HEK293 (cell line): ENCODE results near the gene DIS3L2.
A peak's percentile ranks its signal among the peaks of the same experiment; 100 is the strongest.

Source experiments
- GLI2 ChIP-seq: fragments of 450-650 bp; formaldehyde crosslinking; IDR thresholded peaks from 2 replicates; pipeline ENCODE4; 2017; ENCODE audit warnings: missing biosample characterization, missing genetic modification characterization, low read depth, borderline replicate concordance
- IKZF3 ChIP-seq: fragments of 450-650 bp; IDR thresholded peaks from 2 replicates; pipeline ENCODE4 v1.5.0; 2018; ENCODE audit warnings: missing biosample characterization, mild to moderate bottlenecking, missing genetic modification characterization, moderate library complexity
- KLF1 ChIP-seq: fragments of 450-650 bp; formaldehyde crosslinking; IDR thresholded peaks from 2 replicates; pipeline ENCODE4 v1.5.1; 2016; ENCODE audit warnings: missing biosample characterization, missing genetic modification characterization
- MYNN ChIP-seq: fragments of 450-650 bp; formaldehyde crosslinking; IDR thresholded peaks from 2 replicates; pipeline ENCODE4 v1.5.1; 2016; ENCODE audit warnings: missing biosample characterization, missing genetic modification characterization, borderline replicate concordance
- SCRT1 ChIP-seq: fragments of 450-650 bp; formaldehyde crosslinking; IDR thresholded peaks from 2 replicates; pipeline ENCODE4 v1.5.1; 2016; ENCODE audit warnings: missing biosample characterization, missing genetic modification characterization, borderline replicate concordance
- WT1 ChIP-seq: fragments of 450-650 bp; formaldehyde crosslinking; IDR thresholded peaks from 2 replicates; pipeline ENCODE4 v1.5.1; 2016; ENCODE audit warnings: missing biosample characterization, missing genetic modification characterization
- ZBTB1 ChIP-seq: fragments of 450-650 bp; formaldehyde crosslinking; IDR thresholded peaks from 2 replicates; pipeline ENCODE4 v1.5.1; 2016; ENCODE audit warnings: missing biosample characterization, missing genetic modification characterization
- ZBTB17 ChIP-seq: fragments of 450-650 bp; formaldehyde crosslinking; IDR thresholded peaks from 2 replicates; pipeline ENCODE4 v1.5.1; 2016; ENCODE audit warnings: missing biosample characterization, missing genetic modification characterization
- ZBTB21 ChIP-seq: fragments of 450-650 bp; formaldehyde crosslinking; IDR thresholded peaks from 2 replicates; pipeline ENCODE4 v1.5.1; 2017; ENCODE audit warnings: missing biosample characterization, missing genetic modification characterization
- ZBTB8A ChIP-seq: fragments of 450-650 bp; formaldehyde crosslinking; IDR thresholded peaks from 2 replicates; pipeline ENCODE4 v1.5.1; 2016; ENCODE audit warnings: missing biosample characterization, missing genetic modification characterization
- ZNF112 ChIP-seq: fragments of 450-650 bp; formaldehyde crosslinking; IDR thresholded peaks from 2 replicates; pipeline ENCODE4 v1.5.0; 2017; ENCODE audit warnings: missing biosample characterization, missing genetic modification characterization
- ZNF169 ChIP-seq: fragments of 450-650 bp; formaldehyde crosslinking; IDR thresholded peaks from 2 replicates; pipeline ENCODE4 v1.5.1; 2016; ENCODE audit warnings: missing biosample characterization, missing genetic modification characterization
- ZNF404 ChIP-seq: fragments of 450-650 bp; formaldehyde crosslinking; IDR thresholded peaks from 2 replicates; pipeline ENCODE4 v1.5.1; 2017; ENCODE audit warnings: missing biosample characterization, missing genetic modification characterization
- ZNF549 ChIP-seq: fragments of 450-650 bp; IDR thresholded peaks from 2 replicates; pipeline ENCODE4 v1.5.1; 2018; ENCODE audit warnings: missing biosample characterization, missing genetic modification characterization, mild to moderate bottlenecking, inconsistent platforms, moderate library complexity
- ZNF600 ChIP-seq: fragments of 450-650 bp; formaldehyde crosslinking; IDR thresholded peaks from 2 replicates; pipeline ENCODE4 v1.5.1; 2016; ENCODE audit warnings: missing biosample characterization, missing genetic modification characterization
- ZNF623 ChIP-seq: fragments of 450-650 bp; formaldehyde crosslinking; IDR thresholded peaks from 2 replicates; pipeline ENCODE4 v1.5.1; 2016; ENCODE audit warnings: missing biosample characterization, missing genetic modification characterization
- ZNF629 ChIP-seq: fragments of 450-650 bp; formaldehyde crosslinking; IDR thresholded peaks from 2 replicates; pipeline ENCODE4 v1.5.1; 2017; ENCODE audit warnings: missing biosample characterization, missing genetic modification characterization
- ZNF658 ChIP-seq: fragments of 450-650 bp; formaldehyde crosslinking; IDR thresholded peaks from 2 replicates; pipeline ENCODE4; 2016; ENCODE audit warnings: missing biosample characterization, missing genetic modification characterization
- ZNF776 ChIP-seq: fragments of 450-650 bp; formaldehyde crosslinking; IDR thresholded peaks from 2 replicates; pipeline ENCODE4 v1.5.0; 2017; ENCODE audit warnings: missing biosample characterization, missing genetic modification characterization, borderline replicate concordance
- ZNF830 ChIP-seq: fragments of 450-650 bp; IDR thresholded peaks from 2 replicates; pipeline ENCODE4 v1.5.0; 2018; ENCODE audit warnings: missing biosample characterization, missing genetic modification characterization, low read depth, mild to moderate bottlenecking, moderate library complexity
- ZSCAN23 ChIP-seq: fragments of 450-650 bp; formaldehyde crosslinking; IDR thresholded peaks from 2 replicates; pipeline ENCODE4 v1.5.1; 2016; ENCODE audit warnings: missing biosample characterization, missing genetic modification characterization
- TF ChIP-seq, protein P1 (sequence below): fragments of 450-650 bp; formaldehyde crosslinking; IDR thresholded peaks from 2 replicates; pipeline ENCODE4 v1.5.1; 2016; ENCODE audit warnings: missing biosample characterization, missing genetic modification characterization
- TF ChIP-seq, protein P2 (sequence below): sonication (generic); formaldehyde crosslinking; IDR thresholded peaks from 2 replicates; pipeline ENCODE4 v1.8.1; 2022; ENCODE audit warnings: mild to moderate bottlenecking, moderate library complexity, missing genetic modification reagents
- TF ChIP-seq, protein P3 (sequence below): fragments of 450-650 bp; formaldehyde crosslinking; IDR thresholded peaks from 2 replicates; pipeline ENCODE4 v1.5.1; 2016; ENCODE audit warnings: missing biosample characterization, missing genetic modification characterization
- TF ChIP-seq, protein P4 (sequence below): fragments of 450-650 bp; formaldehyde crosslinking; IDR thresholded peaks from 2 replicates; pipeline ENCODE4 v1.5.1; 2016; ENCODE audit warnings: missing biosample characterization, missing genetic modification characterization
- TF ChIP-seq, protein P5 (sequence below): fragments of 450-650 bp; formaldehyde crosslinking; IDR thresholded peaks from 2 replicates; pipeline ENCODE4 v1.5.1; 2017; ENCODE audit warnings: missing biosample characterization, missing genetic modification characterization
- TF ChIP-seq, protein P6 (sequence below): fragments of 450-650 bp; formaldehyde crosslinking; IDR thresholded peaks from 2 replicates; pipeline ENCODE4 v1.5.1; 2016; ENCODE audit warnings: missing biosample characterization, missing genetic modification characterization

Gene DIS3L2

DNA sequence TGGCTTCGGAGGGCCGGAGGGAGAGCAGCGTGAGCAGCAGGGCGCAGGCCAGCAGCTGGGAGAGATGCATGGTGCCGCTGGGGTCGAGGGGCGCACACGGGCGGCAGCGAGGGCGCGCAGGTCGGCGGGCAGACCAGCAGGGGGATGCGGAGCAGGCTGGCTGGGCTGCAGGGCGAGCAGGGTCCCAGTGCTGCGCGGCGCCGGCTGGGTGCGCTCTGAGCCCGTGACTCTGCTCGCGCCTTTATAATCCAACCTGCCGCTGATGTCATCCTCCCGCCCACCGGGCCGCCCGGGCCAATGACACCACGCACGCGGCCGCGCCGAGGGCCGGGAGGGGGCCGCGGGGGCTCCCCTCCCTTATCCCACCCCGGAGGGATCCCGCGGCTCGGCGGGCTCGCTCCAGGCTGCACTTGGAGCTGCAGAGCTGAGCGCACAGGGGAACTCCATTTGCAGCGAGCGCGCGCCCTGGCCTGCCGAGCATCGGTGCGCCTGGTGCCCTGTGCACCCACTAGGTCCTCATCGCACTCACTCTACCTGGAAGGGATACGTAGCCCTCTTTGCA is 35.3 kb upstream of the DIS3L2 start, which contains the start of gene NPPC (continued):
- TF ChIP-seq, protein P1, sequence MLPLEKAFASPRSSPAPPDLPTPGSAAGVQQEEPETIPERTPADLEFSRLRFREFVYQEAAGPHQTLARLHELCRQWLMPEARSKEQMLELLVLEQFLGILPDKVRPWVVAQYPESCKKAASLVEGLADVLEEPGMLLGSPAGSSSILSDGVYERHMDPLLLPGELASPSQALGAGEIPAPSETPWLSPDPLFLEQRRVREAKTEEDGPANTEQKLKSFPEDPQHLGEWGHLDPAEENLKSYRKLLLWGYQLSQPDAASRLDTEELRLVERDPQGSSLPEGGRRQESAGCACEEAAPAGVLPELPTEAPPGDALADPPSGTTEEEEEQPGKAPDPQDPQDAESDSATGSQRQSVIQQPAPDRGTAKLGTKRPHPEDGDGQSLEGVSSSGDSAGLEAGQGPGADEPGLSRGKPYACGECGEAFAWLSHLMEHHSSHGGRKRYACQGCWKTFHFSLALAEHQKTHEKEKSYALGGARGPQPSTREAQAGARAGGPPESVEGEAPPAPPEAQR (tag by site-specific recombination): no peak
- no peak for TF ChIP-seq ZNF549
- TF ChIP-seq, protein P2, sequence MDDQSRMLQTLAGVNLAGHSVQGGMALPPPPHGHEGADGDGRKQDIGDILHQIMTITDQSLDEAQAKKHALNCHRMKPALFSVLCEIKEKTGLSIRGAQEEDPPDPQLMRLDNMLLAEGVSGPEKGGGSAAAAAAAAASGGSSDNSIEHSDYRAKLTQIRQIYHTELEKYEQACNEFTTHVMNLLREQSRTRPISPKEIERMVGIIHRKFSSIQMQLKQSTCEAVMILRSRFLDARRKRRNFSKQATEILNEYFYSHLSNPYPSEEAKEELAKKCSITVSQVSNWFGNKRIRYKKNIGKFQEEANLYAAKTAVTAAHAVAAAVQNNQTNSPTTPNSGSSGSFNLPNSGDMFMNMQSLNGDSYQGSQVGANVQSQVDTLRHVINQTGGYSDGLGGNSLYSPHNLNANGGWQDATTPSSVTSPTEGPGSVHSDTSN (CRISPR knock-in tag): 0 out of 2 replicates have a peak, but pooled peaks have one; percentile 63
- TF ChIP-seq, protein P3, sequence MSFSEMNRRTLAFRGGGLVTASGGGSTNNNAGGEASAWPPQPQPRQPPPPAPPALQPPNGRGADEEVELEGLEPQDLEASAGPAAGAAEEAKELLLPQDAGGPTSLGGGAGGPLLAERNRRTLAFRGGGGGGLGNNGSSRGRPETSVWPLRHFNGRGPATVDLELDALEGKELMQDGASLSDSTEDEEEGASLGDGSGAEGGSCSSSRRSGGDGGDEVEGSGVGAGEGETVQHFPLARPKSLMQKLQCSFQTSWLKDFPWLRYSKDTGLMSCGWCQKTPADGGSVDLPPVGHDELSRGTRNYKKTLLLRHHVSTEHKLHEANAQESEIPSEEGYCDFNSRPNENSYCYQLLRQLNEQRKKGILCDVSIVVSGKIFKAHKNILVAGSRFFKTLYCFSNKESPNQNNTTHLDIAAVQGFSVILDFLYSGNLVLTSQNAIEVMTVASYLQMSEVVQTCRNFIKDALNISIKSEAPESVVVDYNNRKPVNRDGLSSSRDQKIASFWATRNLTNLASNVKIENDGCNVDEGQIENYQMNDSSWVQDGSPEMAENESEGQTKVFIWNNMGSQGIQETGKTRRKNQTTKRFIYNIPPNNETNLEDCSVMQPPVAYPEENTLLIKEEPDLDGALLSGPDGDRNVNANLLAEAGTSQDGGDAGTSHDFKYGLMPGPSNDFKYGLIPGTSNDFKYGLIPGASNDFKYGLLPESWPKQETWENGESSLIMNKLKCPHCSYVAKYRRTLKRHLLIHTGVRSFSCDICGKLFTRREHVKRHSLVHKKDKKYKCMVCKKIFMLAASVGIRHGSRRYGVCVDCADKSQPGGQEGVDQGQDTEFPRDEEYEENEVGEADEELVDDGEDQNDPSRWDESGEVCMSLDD (tag by site-specific recombination): 0 out of 2 replicates have a peak, but pooled peaks have one; percentile 55
- no peak for TF ChIP-seq ZNF776
- TF ChIP-seq ZNF658: no peak
- TF ChIP-seq ZNF112 (tag by site-specific recombination): no peak
- TF ChIP-seq WT1 (tag by site-specific recombination): no peak; the same call in 1 of the 2 replicates
- TF ChIP-seq, protein P4, sequence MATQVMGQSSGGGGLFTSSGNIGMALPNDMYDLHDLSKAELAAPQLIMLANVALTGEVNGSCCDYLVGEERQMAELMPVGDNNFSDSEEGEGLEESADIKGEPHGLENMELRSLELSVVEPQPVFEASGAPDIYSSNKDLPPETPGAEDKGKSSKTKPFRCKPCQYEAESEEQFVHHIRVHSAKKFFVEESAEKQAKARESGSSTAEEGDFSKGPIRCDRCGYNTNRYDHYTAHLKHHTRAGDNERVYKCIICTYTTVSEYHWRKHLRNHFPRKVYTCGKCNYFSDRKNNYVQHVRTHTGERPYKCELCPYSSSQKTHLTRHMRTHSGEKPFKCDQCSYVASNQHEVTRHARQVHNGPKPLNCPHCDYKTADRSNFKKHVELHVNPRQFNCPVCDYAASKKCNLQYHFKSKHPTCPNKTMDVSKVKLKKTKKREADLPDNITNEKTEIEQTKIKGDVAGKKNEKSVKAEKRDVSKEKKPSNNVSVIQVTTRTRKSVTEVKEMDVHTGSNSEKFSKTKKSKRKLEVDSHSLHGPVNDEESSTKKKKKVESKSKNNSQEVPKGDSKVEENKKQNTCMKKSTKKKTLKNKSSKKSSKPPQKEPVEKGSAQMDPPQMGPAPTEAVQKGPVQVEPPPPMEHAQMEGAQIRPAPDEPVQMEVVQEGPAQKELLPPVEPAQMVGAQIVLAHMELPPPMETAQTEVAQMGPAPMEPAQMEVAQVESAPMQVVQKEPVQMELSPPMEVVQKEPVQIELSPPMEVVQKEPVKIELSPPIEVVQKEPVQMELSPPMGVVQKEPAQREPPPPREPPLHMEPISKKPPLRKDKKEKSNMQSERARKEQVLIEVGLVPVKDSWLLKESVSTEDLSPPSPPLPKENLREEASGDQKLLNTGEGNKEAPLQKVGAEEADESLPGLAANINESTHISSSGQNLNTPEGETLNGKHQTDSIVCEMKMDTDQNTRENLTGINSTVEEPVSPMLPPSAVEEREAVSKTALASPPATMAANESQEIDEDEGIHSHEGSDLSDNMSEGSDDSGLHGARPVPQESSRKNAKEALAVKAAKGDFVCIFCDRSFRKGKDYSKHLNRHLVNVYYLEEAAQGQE (tag by site-specific recombination): no peak
- TF ChIP-seq KLF1 (tag by site-specific recombination): peak; percentile 26; the same call in 1 of the 2 replicates
- TF ChIP-seq GLI2 (tag by site-specific recombination): no peak
- TF ChIP-seq ZSCAN23 (tag by site-specific recombination): no peak
- TF ChIP-seq MYNN (tag by site-specific recombination): no peak
- TF ChIP-seq SCRT1: no peak
- TF ChIP-seq IKZF3 (tag by site-specific recombination): 0 out of 2 replicates have a peak, but pooled peaks have one; percentile 35
- TF ChIP-seq ZBTB17 (tag by site-specific recombination): peak; percentile 90
- TF ChIP-seq ZBTB21: no peak
- TF ChIP-seq, protein P5, sequence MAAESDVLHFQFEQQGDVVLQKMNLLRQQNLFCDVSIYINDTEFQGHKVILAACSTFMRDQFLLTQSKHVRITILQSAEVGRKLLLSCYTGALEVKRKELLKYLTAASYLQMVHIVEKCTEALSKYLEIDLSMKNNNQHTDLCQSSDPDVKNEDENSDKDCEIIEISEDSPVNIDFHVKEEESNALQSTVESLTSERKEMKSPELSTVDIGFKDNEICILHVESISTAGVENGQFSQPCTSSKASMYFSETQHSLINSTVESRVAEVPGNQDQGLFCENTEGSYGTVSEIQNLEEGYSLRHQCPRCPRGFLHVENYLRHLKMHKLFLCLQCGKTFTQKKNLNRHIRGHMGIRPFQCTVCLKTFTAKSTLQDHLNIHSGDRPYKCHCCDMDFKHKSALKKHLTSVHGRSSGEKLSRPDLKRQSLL: peak; percentile 35; the same call in 1 of the 2 replicates
- no peak for TF ChIP-seq ZNF830 (tag by site-specific recombination)
- no peak for TF ChIP-seq ZNF169 (tag by site-specific recombination)
- peak; percentile 95 for TF ChIP-seq ZBTB8A (tag by site-specific recombination)
- peak; percentile 84 for TF ChIP-seq ZNF600 (tag by site-specific recombination)
- no peak for TF ChIP-seq ZNF623 (tag by site-specific recombination)
- TF ChIP-seq ZNF404 (tag by site-specific recombination): no peak
- TF ChIP-seq, protein P6, sequence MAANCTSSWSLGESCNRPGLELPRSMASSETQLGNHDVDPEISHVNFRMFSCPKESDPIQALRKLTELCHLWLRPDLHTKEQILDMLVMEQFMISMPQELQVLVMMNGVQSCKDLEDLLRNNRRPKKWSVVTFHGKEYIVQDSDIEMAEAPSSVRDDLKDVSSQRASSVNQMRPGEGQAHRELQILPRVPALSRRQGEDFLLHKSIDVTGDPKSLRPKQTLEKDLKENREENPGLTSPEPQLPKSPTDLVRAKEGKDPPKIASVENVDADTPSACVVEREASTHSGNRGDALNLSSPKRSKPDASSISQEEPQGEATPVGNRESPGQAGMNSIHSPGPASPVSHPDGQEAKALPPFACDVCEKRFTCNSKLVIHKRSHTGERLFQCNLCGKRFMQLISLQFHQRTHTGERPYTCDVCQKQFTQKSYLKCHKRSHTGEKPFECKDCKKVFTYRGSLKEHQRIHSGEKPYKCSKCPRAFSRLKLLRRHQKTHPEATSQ (tag by site-specific recombination): no peak
- peak; percentile 64 for TF ChIP-seq ZNF629 (tag by site-specific recombination)
- no peak for TF ChIP-seq ZBTB1 (tag by site-specific recombination)
- TF ChIP-seq, all 188 proteins: peak for 38
